ENCODE results near the gene ARHGEF10L. TPM values are rescaled to one million over a fixed set of nuclear protein-coding genes. Genes with fewer than 3 reads are reported as not detected.

ARHGEF10L gene
- total and polyA plus RNA-seq, 4 donors = 15.0 to 43.4 (median 24.3) TPM

- Histone ChIP-seq H3K9me3 (ENCODE audit: control insufficient read depth in 4 of 4, insufficient read depth in 3 of 4, low read length in 3 of 4) (no peaks in the 10 kb centered on the region), H3K9ac (ENCODE audit: insufficient read depth in 1 of 2, low read length in 2 of 2) (no peak overlapping the region), H3K4me3 (no peak overlapping the region), H3K27me3 (ENCODE audit: control insufficient read depth in 3 of 3, insufficient read depth in 3 of 3, low read length in 2 of 3) (no peaks in the 10 kb centered on the region), H3K27ac (ENCODE audit: low read depth in 1 of 2, low read length in 1 of 2) (no peak overlapping the region), H3K4me1 (ENCODE audit: control insufficient read depth in 5 of 5, insufficient read depth in 5 of 5, low read length in 5 of 5) (peaks cover 0 to 3% (median 0%) of the 10 kb centered on the region in 5 donors), H3K36me3 (ENCODE audit: control insufficient read depth in 4 of 4, insufficient read depth in 4 of 4, low read length in 4 of 4) (peaks cover 3 to 14% (median 4%) of the 10 kb centered on the region in 4 donors)
- WGBS, 2 donors = 90% methylated on average over 5 of the region's 5 CpGs
- DNase-seq = no peak
- no peak for ATAC-seq (ENCODE audit: insufficient read depth, low FRiP score)
- no peak for TF ChIP-seq CTCF (IDR thresholded peaks at IDR 0.05; ENCODE audit: control extremely low read depth, extremely low read depth)
Measured at GRCh38 chr1:17620448-17620847, 81.0 kb downstream of the ARHGEF10L start.

GRCh38 chr1:17621691-17622090 is 82.2 kb downstream of the ARHGEF10L start:
- no peak for DNase-seq
- WGBS, 2 donors = 89 to 92% methylated on average over 10 of the region's 10 CpGs
- Histone ChIP-seq H3K27ac (ENCODE audit: low read depth in 1 of 2, low read length in 1 of 2) (no peak overlapping the region), H3K9me3 (ENCODE audit: control insufficient read depth in 4 of 4, insufficient read depth in 3 of 4, low read length in 3 of 4) (no peaks in the 10 kb centered on the region), H3K4me3 (no peak overlapping the region), H3K4me1 (ENCODE audit: control insufficient read depth in 5 of 5, insufficient read depth in 5 of 5, low read length in 5 of 5) (peaks cover 0 to 3% (median 0%) of the 10 kb centered on the region in 5 donors), H3K9ac (ENCODE audit: insufficient read depth in 1 of 2, low read length in 2 of 2) (no peak overlapping the region), H3K36me3 (ENCODE audit: control insufficient read depth in 4 of 4, insufficient read depth in 4 of 4, low read length in 4 of 4) (peaks cover 3 to 22% (median 6%) of the 10 kb centered on the region in 4 donors), H3K27me3 (ENCODE audit: control insufficient read depth in 3 of 3, insufficient read depth in 3 of 3, low read length in 2 of 3) (no peaks in the 10 kb centered on the region)
- no peak for ATAC-seq (ENCODE audit: insufficient read depth, low FRiP score)
- no peak for TF ChIP-seq CTCF (IDR thresholded peaks at IDR 0.05; ENCODE audit: control extremely low read depth, extremely low read depth)

GRCh38 chr1:17622823-17623222 is 83.3 kb downstream of the ARHGEF10L start:
- Histone ChIP-seq H3K36me3 (ENCODE audit: control insufficient read depth in 4 of 4, insufficient read depth in 4 of 4, low read length in 4 of 4) (peaks cover 3 to 26% (median 5%) of the 10 kb centered on the region in 4 donors), H3K4me3 (no peak overlapping the region), H3K4me1 (ENCODE audit: control insufficient read depth in 5 of 5, insufficient read depth in 5 of 5, low read length in 5 of 5) (peaks cover 0 to 3% (median 0%) of the 10 kb centered on the region in 5 donors), H3K9ac (ENCODE audit: insufficient read depth in 1 of 2, low read length in 2 of 2) (no peak overlapping the region), H3K27me3 (ENCODE audit: control insufficient read depth in 3 of 3, insufficient read depth in 3 of 3, low read length in 2 of 3) (no peaks in the 10 kb centered on the region), H3K27ac (ENCODE audit: low read depth in 1 of 2, low read length in 1 of 2) (no peak overlapping the region), H3K9me3 (ENCODE audit: control insufficient read depth in 4 of 4, insufficient read depth in 3 of 4, low read length in 3 of 4) (no peaks in the 10 kb centered on the region)
- no peak for DNase-seq
- 95 to 98% methylated on average over 22 of the region's 22 CpGs for WGBS, 2 donors
- no peak for TF ChIP-seq CTCF (IDR thresholded peaks at IDR 0.05; ENCODE audit: control extremely low read depth, extremely low read depth)
- no peak for ATAC-seq (ENCODE audit: insufficient read depth, low FRiP score)

Data from lung (tissue), 12 donors.